T-helper 2 cell treated with Interferon-gamma antibody and Interleukin-4, amounts not matched to agents 100 ng/mL and 5 ng/mL, for 36 hours (primary cell): ENCODE results near the gene TBX21. TPM values are rescaled to one million over a fixed set of nuclear protein-coding genes. Genes with fewer than 3 reads are reported as not detected.

Experiments used
- intact Hi-C: fragments of 100-400 bp; cut with micrococcal nuclease; formaldehyde crosslinking; loops from one replicate; pipeline ENCODE4 v1.15.1; 2023
- total RNA-seq: library from RNA; stranded (reverse); gene quantifications from 2 replicates; pipeline ENCODE4 v1.2.3, GENCODE V29; 2022

The TBX21 gene
- total RNA-seq, 1 donor from 2014 or later = 9.4 TPM

DNA sequence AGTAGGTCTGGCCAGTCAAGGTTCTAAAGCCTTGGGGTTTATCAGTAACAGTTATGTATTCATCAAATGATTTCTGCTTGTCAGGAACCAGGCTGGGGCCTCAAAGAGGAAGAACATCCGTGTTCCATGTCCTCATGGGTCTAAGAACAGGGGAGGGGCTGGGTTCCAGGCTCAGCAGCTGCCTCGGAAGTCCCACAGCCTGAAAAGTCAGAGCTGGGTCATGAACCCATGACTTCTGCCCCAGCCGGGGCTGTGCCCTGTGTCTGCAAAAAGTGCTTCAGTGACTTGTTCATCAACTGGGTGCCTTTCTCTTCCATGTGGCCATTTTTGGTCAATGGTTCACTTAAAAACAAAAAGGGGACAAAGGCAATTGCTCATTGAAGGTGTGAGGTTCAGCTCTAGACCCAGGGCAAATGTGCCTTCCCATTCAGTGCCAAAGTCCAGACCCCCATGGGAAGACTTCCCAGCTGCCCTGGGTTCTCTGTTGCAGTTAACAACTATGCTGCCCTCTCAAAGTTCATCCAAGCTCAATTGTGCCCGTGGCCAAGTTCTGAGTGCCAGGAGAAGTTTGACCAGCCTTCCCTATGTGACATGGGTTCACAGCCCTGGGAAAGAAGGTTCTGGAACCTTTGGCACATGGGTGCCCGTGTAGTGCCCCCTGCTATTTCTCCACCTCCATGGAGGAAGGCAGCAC lies 20.6 kb upstream of the TBX21 start:
- intact Hi-C loops = no loop called here

DNA sequence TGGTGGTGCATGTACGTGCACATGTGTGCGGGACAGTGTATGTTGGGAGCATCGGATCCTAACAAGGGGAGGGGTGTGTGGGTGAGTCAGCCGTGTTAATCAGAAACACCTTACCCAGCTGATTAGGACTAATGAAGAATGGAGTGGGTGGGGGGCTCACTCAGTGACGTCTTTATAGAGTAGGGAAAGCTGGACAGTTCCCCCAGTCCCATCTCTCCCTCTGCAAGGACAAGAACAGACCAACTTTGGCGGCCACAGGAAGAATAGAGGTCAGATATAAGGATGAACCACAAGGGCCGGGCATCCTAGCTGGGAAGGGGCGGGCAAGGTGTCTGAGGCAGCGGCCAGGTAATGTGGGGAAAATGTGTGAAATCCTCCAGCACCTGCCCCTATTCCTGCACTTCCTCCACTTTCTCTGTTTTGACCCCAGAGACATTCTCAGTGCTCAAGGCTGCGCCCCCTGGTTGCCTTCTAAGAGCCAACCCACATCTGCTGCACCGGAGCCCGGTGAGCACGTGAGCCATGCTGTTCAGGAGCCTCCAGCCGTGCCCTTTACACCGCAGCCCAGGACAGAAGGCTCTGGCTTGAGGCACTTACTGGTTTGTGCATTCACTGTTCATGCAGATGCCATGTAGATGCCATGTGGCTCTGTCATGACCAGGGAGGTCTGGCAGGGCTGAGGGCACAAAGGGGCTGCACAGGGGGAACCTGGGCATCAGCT lies 18.9 kb upstream of the TBX21 start:
- intact Hi-C loops = no loop called here

DNA sequence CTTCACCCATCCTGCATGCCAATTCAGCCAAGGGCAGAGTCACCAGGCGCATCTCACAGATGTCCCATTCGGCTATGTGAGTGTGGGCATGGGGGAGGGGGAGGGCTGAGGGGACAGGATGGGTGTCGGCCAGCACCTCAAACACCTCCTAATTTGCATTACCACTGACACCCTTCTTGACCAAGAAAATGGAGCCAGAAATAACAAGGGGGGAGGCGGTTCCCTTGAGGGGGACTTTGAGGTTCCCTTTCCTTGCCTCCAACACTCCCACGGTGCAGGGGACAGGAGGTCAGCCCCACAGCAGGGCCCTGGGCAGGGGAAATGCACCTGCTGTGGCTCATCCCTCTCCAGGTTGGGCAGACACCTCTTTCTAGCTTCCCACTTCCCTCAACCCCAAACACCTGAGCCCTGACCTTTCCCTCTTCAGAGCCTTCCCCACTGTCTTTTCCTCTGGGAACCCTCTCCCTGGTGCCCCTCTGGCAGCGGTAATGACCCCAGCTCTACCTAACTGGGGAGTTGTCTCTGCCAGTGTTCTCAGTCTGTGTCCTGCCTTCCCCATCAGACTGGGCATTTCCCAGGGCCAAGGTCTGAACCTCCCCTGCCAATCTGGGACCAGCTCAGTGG lies 18.2 kb upstream of the TBX21 start:
- intact Hi-C loops = no loop called here

DNA sequence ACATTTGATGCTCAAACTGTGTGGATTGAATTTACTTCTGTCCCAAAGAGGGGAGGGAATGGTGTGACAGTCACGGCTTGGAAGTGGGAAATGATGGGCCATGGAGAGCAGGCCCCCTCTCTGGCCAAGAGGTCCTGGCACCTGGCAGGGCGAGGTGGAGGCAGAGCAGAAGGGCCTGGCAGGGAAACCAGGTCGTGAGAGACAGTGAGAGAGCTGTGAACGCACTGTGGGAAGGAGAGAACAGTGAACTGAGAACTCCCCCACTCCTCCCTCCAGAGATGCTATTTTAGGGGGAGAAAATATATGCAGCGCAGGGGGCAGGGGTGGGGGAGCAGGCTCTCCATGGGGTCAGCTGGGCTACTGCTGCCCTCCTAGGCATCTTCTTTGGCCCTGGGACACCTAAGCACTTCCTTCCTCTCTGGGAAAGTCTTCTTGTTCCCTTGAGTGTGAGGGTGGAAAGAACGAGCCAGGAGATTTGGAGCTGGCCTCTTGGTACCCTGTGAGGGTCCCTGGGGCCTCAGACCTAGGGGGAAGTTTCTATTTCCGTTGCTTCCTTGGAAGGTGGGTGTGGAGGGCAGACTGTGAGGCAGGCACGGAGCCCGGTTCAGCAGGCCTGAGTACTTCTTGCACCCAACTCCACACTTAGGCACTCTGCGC lies 17.2 kb upstream of the TBX21 start:
- intact Hi-C loops = loop anchor here (2.0 kb wide), 1 partner anchor 17 kb away; no protein-coding TSS in a partner anchor

GRCh38 chr17:47716375-47716774 lies 16.7 kb upstream of the TBX21 start:
- intact Hi-C loops = loop anchor here (2.0 kb wide), 1 partner anchor 18 kb away; no protein-coding TSS in a partner anchor

GRCh38 chr17:47717261-47717697 lies 15.8 kb upstream of the TBX21 start:
- intact Hi-C loops = loop anchor here (2.0 kb wide), 1 partner anchor 18 kb away; no protein-coding TSS in a partner anchor

DNA sequence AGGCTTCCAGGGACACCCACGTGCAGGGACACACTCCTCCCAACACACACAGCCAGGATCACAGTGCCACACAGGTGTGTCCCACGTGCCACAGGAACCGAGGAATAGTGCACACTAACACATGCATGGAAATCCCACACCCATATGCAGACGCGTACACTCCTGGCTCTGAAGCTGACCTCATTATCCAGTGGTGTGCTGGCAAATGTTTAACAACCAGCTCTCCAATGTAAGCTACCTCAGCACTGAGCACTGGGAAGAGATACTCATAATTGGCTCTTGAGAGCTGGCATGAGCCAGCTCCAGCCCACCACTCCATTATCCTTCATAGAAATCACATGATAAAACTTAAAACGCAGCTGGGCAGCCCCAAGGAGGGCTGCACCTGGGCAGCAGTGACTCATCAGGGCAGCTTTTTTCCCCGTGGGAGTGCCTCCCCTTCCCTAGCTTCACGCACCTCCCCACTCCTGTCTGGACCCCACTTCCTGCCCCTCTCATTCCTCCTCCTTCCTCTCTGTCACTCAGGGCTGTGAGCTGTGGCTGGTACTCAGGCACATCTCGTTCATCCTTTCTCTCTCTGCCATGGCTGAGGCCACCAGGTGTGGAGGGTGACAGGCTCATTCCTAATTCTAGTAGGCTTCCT lies 14.9 kb upstream of the TBX21 start:
- intact Hi-C loops = loop anchor here (2.0 kb wide), 1 partner anchor 19 kb away; no protein-coding TSS in a partner anchor

DNA sequence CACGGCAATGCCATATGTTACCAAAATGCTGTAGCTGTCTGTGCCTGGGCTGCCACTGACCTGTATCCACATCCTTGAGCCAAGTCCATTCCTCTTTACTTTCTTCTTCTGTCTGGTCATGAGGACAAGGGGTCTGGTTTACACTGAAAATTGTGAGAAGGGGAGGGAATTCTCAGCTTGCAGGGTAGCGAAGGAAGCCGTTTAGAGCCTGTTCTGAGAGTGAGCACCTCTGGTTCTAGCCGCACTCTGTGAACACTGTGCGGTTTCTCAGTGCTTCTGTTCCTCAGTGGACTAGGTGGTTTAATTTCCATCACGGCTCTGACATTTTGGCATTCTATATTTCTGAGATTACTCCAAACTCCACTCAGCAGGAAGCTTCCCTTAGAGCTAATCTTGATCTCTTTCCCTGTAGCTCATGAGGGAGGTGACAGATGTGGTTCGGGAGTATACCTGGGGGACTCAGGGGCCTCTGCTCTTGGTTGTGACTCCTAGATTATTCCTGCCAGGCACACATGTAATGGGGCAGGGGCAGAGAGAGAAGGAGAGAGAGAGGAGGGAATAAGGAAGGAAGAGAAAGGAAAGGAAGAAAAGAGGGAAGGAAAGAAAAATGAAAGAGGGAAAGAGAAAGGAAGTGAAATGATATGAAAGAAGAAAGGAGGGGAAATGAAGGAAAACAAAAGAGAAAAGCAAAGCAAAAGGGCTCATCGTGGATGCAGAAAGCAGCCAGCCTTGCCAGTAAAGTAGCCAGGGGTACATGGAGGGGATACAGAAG lies 14.2 kb upstream of the TBX21 start:
- intact Hi-C loops = no loop called here

DNA sequence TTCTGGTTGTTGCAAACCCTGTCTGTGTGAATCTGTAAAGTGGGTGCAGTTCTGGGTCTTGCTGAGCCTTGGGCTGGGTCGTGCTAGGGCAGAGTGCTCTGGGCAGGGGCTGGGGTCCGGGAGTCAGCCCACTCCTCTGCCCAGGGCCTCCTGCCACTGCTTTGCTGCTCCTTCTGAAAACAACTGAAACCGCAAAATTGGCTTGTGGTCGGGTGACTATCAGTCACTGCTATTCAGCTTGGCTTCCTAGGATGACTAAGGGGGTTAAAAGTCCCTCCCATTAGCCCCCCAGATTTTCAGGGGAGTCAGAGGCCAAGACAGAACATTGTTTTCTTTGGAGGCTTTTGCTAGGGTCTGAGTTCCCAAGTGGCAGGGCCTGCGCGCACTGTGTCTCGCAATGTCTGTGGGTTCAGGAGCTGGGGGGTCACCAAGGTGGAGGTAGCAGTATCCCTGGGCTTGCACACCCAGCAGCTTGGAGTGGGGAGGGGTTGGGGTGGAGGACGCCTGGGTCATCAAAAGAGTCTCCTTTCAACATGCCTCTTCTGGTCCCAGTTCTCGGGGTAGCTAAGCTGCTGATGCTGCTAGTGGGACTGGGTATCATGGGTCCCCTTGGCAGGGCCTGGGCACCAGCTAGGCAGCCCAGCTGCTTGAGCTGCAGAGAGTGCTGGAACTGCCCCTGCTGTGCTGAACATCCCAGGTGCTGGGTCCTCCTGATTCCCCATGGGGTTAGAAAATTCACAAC lies 13.5 kb upstream of the TBX21 start:
- intact Hi-C loops = no loop called here

DNA sequence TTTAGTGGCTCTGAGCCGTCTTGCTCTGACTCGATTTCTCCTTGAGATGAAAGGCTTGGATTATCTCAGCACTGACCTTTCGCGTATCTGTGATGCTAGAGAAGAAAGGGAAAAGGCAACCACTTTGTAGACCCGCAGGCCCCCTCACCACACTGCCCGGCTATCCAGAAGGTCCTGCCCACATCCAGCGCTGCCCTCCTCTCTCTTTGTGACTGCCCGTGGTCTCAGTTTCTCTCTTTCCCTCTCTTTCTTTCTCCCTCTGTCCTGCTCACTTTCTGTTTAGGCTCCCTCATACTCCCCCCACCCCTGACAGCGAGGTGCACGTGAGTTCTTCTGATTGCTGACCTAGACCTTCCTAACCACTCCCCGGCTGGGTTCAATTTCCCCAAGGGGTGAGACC lies 12.8 kb upstream of the TBX21 start:
- intact Hi-C loops = no loop called here

DNA sequence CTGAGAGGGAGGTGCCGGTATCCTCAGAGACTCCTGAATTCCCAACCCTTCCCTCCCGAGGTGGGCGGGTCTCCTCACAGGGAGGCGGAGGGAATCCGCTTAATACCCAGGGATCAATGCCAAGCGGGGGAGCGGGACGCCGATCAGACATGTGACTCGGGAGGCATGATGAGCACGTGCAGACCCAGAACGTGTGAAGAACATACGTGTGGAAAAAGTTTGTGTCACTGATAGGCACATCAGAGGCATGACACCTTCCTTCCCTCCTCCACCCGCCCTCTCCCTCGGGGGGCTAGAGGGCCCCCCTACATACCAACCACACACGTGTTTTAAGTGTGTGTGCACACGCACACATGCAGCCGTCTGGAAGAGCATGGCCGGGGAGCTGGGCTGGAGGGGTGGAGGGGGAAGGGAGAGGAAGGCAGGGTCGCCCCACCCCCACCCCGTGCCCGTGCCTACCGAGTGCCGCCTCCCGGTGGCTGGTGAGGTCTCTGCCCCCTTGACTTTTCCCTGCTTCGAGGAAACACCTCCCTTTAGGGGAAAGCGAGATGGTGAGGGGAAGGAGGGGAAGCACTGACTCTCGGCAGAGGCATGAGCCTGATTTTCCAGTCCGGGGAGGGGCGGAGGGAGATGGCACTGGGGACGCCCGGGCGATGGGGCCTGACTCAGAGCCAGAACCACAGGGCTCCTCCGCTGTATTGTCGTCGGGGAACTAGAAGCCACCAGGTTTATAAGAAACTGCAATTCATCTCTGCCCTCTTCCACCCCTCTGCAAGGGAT lies 12.1 kb upstream of the TBX21 start:
- intact Hi-C loops = loop anchor here (1.0 kb wide), 1 partner anchor 12 kb away; the partner anchor contains the start of gene TBX21

DNA sequence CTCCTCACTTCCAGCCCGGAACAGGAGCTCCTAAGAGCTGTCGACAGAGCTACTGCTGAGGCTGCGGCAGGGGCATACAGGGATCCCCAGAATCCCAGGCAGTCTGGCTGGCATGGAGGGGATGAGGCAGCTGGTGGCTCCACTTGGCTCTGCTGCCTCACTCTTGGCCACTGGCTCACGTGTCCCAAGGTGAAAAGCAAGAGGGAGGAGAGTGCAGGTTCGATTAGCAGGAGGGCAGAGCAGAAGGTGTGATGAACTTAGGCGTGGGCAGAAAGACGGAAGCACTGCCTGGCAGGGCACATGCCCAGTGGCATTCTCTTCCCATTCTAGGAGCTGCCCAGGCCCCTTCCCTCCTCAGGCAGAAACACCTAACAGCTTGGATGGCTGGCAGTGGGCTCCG lies 11.3 kb upstream of the TBX21 start:
- intact Hi-C loops = loop anchor here (1.0 kb wide), 1 partner anchor 12 kb away; the partner anchor contains the start of gene TBX21

DNA sequence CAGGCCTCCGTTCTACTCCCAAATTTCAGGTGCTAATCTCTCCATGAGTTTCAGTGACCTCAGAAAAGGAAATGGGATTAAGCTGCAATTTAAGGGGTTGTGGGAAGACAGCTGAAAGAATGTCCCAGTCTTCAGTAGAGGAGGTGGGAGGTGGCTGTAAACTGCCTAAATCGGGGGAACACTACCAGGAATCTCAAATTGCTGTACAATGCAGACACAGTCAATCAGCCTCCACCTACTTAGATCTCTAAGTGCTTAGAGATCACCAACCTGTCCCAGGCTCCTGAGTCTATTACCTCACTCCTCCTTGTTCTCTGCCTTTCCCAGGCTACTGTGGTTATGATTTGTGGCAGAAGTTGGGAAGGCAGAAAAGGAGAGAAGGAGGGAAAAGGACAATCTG lies 8.3 kb upstream of the TBX21 start:
- intact Hi-C loops = no loop called here

- intact Hi-C loops = no loop called here
These were observed 7.5 kb upstream of the TBX21 start for GRCh38 chr17:47725446-47726111.

DNA sequence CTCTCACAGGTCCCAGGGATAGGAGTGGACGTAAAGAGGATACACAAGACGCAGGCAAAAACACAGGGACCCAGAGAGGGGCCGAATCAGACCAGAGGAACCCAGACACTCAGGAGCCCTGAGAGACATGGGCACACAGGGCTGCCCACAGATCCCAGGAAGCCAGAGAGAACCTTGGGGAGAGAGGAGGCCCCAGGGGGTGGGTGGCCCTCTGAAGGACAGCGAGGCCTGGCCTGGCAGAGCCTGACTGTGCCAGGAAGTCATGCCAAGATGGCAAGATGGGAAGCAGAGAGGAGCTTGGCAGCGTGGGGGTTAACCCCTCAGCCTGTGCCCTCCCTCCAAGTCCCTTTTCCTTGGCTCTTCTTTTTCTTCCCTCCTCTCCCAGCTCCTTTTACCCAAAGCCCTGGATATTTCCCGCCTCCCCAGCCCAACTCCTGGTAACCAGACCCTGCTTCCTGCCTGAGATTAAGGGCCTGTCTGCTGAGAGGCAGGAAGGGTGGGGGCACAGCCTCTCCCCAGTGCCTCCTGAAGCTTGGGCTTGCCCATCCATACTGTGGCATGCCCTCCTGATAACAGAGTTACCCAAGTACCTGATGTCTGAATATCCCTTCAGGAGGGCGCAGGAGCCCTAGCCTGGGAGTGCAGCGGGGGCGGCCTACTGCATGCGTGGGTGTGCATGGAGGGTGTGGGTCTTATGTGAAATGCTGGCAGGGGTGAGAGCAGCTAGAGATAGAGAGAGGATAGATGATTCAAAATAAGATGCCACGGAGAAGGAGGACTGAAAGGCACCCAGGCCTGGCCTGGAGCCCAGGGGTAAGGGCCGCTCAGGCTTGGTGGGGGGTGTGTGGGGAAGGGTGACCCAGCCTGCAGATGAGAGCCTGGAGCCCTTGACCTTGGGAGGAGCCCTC lies 6.0 kb upstream of the TBX21 start:
- intact Hi-C loops = no loop called here

DNA sequence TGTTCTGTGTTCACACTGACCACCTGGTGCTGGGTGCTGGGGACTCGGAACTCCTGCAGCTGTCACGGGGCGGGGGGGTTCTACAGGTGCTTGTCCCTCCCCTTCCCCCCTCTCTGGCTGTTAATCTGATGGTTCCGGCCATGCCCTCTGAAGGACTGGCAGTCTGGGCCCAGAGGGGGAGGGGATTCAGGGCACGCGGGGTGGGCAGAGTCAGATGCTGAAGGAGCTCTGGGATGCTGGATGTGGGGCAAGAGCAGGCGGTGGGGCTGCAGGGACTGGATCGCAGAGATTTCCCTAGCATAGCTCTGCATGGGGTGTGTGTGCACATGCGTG lies 5.4 kb upstream of the TBX21 start:
- intact Hi-C loops = no loop called here

DNA sequence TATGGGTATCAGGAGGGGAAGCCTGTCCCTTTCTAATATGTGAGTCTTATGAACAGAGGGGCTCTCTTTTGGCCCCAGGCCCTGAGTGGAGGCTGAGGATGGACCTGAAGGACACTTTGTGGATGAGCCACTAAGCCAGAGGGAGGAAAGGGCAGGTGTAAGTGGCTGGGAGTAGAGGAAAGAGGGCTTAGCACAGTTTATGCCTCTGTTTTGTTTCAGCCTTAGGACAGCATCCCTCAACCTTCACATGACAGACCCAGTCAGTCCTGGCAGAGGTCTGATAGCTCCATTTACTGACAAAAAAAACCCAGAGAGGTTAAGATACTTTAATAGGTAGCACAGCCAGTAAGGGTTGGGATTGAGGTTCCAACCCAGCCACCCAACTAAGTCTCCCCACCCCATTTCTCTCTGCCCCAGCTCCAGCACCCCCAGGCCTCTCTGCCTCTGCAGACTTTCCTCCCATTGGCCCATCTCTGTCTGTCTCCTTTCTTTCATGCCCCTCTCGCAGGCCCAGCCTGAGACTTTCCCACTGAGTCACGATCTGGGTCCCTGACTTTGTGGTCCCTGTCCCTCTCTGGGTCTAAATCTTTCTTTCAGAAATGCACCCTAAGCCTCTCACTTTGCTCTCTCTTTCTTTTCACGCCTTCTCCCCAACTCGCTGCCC lies 4.7 kb upstream of the TBX21 start:
- intact Hi-C loops = no loop called here
